K562 (cell line): ENCODE results near the gene HSPB7. TPM values are rescaled to one million over a fixed set of nuclear protein-coding genes. Genes with fewer than 3 reads are reported as not detected.

Source experiments
- CBFA2T2 ChIP-seq: fragments of 450-650 bp; conservative IDR thresholded peaks from 2 replicates; pipeline ENCODE4 v1.6.1; 2017; ENCODE audit warnings: mild to moderate bottlenecking
- CCAR2 ChIP-seq: fragments of 200-400 bp; formaldehyde crosslinking; IDR thresholded peaks from 2 replicates; pipeline ENCODE4 v1.6.1; 2017; ENCODE audit warnings: mild to moderate bottlenecking, low read depth, low read length
- CEBPG ChIP-seq, 3 experiments: fragments of 200-800 bp in 1 of 3; sonication (Bioruptor generic) in 1 of 3; sonication (generic) in 1 of 3; formaldehyde crosslinking in 1 of 3; IDR thresholded peaks in 2 of 3; conservative IDR thresholded peaks in 1 of 3; 2 replicates each; pipeline versions ENCODE4 v1.6.1 to v1.8.0; 2016 to 2022; ENCODE audit warnings: missing compliant biosample characterization in 2 of 3, missing genetic modification characterization in 2 of 3, mild to moderate bottlenecking in 1 of 3, missing genetic modification reagents in 1 of 3
- CTBP1 ChIP-seq: fragments of 450-650 bp; IDR thresholded peaks from 2 replicates; pipeline ENCODE4 v1.6.1; 2016; ENCODE audit warnings: borderline replicate concordance
- FOS ChIP-seq: IDR thresholded peaks from 3 replicates; pipeline ENCODE4 v1.6.1; 2011; ENCODE audit not compliant: insufficient read length; ENCODE audit errors: extremely low read depth
- FOXJ3 ChIP-seq: sonication (generic); formaldehyde crosslinking; IDR thresholded peaks from 2 replicates; pipeline ENCODE4 v1.4.0; 2020; ENCODE audit warnings: mild to moderate bottlenecking, missing genetic modification reagents
- GATAD2B ChIP-seq: fragments of 450-650 bp; IDR thresholded peaks from 2 replicates; pipeline ENCODE4 v1.6.1; 2017; ENCODE audit warnings: mild to moderate bottlenecking, borderline replicate concordance
- HEY1 ChIP-seq: fragments of 250-450 bp; sonication (Bioruptor Pico); IDR thresholded peaks from 2 replicates; pipeline ENCODE4 v1.5.0; 2020; ENCODE audit warnings: mild to moderate bottlenecking, moderate library complexity, borderline replicate concordance
- MEF2D ChIP-seq: conservative IDR thresholded peaks from 2 replicates; pipeline ENCODE4 v1.6.1; 2016; ENCODE audit warnings: low read depth, missing genetic modification characterization, missing compliant biosample characterization
- MITF ChIP-seq: IDR thresholded peaks from 2 replicates; pipeline ENCODE4 v1.6.1; 2014; ENCODE audit warnings: antibody characterized with exemption
- MYC ChIP-seq, 2 experiments: fragments of 250-450 bp in 1 of 2; sonication (Bioruptor Pico) in 1 of 2; IDR thresholded peaks; 2 replicates each; pipeline versions ENCODE4 v1.5.1 to v1.6.1; 2012 to 2021; ENCODE audit warnings: low read depth in 2 of 2, borderline replicate concordance in 1 of 2, improper control_type of control experiment in 1 of 2, low read length in 1 of 2, mild to moderate bottlenecking in 1 of 2, moderate library complexity in 1 of 2
- NCOA1 ChIP-seq: fragments of 450-650 bp; IDR thresholded peaks from 2 replicates; pipeline ENCODE4 v1.6.1; 2016; ENCODE audit warnings: low read depth
- SOX6 ChIP-seq: fragments of 450-650 bp; IDR thresholded peaks from 2 replicates; pipeline ENCODE4 v1.6.1; 2014; ENCODE audit warnings: mild to moderate bottlenecking
- SRF ChIP-seq, 2 experiments: fragments of 250-450, 450-650 bp in 1 of 2; sonication (Bioruptor Pico) in 1 of 2; sonication (generic) in 1 of 2; formaldehyde crosslinking; IDR thresholded peaks; 2 replicates each; pipeline versions ENCODE4 v1.5.0 to v1.5.1; 2020 to 2022; ENCODE audit warnings: mild to moderate bottlenecking in 1 of 2, missing genetic modification reagents in 1 of 2
- TARDBP ChIP-seq: fragments of 450-650 bp; IDR thresholded peaks from 2 replicates; pipeline ENCODE4 v1.6.1; 2016
- U2AF2 ChIP-seq: fragments of 200-400 bp; formaldehyde crosslinking; optimal IDR thresholded peaks from 2 replicates; pipeline ENCODE3; 2017; ENCODE audit warnings: low read depth, mild to moderate bottlenecking, low read length
- ZNF165 ChIP-seq: fragments of 250-450 bp; sonication (Bioruptor Pico); IDR thresholded peaks from 2 replicates; pipeline ENCODE4 v1.4.0; 2020; ENCODE audit warnings: borderline replicate concordance
- ZNF778 ChIP-seq: fragments of 450-650 bp; formaldehyde crosslinking; IDR thresholded peaks from 2 replicates; pipeline ENCODE4 v1.4.0; 2020; ENCODE audit warnings: mild to moderate bottlenecking, moderate library complexity
- polyA plus RNA-seq, 8 experiments: library from polyadenylated mRNA; depleted of rRNA in 4 of 8; stranded (reverse) in 5 of 8; unstranded in 3 of 8; fragments of >200 nt; fragmentation: Nextera tagmentation in 2 of 8; fragmentation: Illumina TruSeq in 1 of 8; extraction: Ambion mirVana in 2 of 8; extraction: Trizol in 1 of 8; gene quantifications; 2 replicates each; pipeline versions ENCODE4 v1.2.1 to v1.2.3, GENCODE V29; 2011 to 2014; ENCODE audit warnings: inconsistent platforms in 1 of 8, missing spikeins in 1 of 8
- total RNA-seq, 7 experiments: library from RNA; depleted of rRNA in 6 of 7; stranded (reverse); fragments of >200 nt in 6 of 7; fragmentation: Illumina TruSeq in 2 of 7; extraction: Trizol in 2 of 7; gene quantifications; 2 replicates each; pipeline versions ENCODE4 v1.2.1 to v1.2.3, GENCODE V29; 2011 to 2021; ENCODE audit warnings: low replicate concordance in 1 of 7

Gene HSPB7
- total and polyA plus RNA-seq, 9 of the 15 experiments (the other 6 are each of a cell fraction or from before 2014, with no cell fraction given): 0.05 to 0.19 (median 0.07) TPM; not detected in 6

- TF ChIP-seq HEY1 (CRISPR knock-in tag): no peak
- no peak for TF ChIP-seq TARDBP
- 0 out of 2 replicates have a peak, but pooled peaks have one; percentile 7 for TF ChIP-seq GATAD2B
- TF ChIP-seq SOX6: no peak
- no peak for TF ChIP-seq CBFA2T2
- TF ChIP-seq FOS: no peak
- TF ChIP-seq NCOA1: no peak
- no peak for TF ChIP-seq CCAR2
- TF ChIP-seq U2AF2: no peak
- no peak for TF ChIP-seq FOXJ3
- no peak for TF ChIP-seq ZNF165 (CRISPR knock-in tag)
- no peak for TF ChIP-seq MEF2D
- TF ChIP-seq SRF (CRISPR knock-in tag; IDR thresholded peaks at IDR 0.05): no peak
- no peak for TF ChIP-seq MITF
- TF ChIP-seq CTBP1: no peak; the same call in 1 of the 2 replicates
- TF ChIP-seq MYC (IDR thresholded peaks at IDR 0.05; ENCODE audit: low read depth, low read length): peak; percentile 36; the same call in 1 of the 2 replicates
- peak; percentile 74; the same call in 1 of the 2 replicates for TF ChIP-seq MYC (CRISPR knock-in tag; IDR thresholded peaks at IDR 0.05; ENCODE audit: borderline replicate concordance, low read depth)
- no peak for TF ChIP-seq ZNF778
- TF ChIP-seq CEBPG (CRISPR knock-in tag; IDR thresholded peaks at IDR 0.05): no peak; the same call in 1 of the 2 replicates
- TF ChIP-seq CEBPG (tag; conservative IDR thresholded peaks at IDR 0.05 in 1 of 2, IDR thresholded peaks at IDR 0.05 in 1 of 2): no peak
These were observed 41.8 kb downstream of the HSPB7 start, which contains the start of gene ZBTB17 (continued) for GRCh38 chr1:15975805-15976680.
